ENCODE data around the gene SNPH.

DNA sequence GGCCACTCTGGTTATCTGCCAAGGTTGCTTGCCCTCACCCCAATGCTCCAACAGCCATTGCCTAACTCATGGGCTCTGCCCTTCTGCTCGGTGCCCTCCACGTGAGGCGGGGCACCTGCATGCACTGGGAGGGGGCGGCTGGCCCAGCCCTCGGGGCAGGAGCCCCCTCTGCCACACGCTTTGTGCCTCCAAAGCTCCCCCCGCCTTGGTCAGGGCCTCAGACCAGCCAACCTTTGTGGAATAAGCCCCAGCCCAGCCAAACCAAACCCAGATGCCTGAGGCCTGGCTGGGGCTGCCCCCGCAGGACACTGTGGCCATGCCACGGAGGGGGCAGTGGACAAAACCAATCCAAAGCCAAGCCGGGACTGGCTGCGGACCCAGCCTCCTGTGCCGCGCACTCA lies 41.5 kb downstream of the SNPH start:
- TF ChIP-seq FOXM1 (IDR thresholded peaks at IDR 0.05; ENCODE audit: borderline replicate concordance): no peak
- no peak for TF ChIP-seq SP1 (IDR thresholded peaks at IDR 0.05)
- TF ChIP-seq FOXK2 (IDR thresholded peaks at IDR 0.05): no peak
- no peak for TF ChIP-seq ELF4 (IDR thresholded peaks at IDR 0.05)
